ENCODE measurements around the gene ABCD4. TPM values are rescaled to one million over a fixed set of nuclear protein-coding genes. Genes with fewer than 3 reads are reported as not detected.
"Not testable (repeated sequence)": the region's sequence is repeated elsewhere in the genome, so short reads cannot be mapped to it uniquely, and the experiment has no call there.

The ABCD4 gene
- total RNA-seq, 1 donor, result 28.2 TPM

DNA sequence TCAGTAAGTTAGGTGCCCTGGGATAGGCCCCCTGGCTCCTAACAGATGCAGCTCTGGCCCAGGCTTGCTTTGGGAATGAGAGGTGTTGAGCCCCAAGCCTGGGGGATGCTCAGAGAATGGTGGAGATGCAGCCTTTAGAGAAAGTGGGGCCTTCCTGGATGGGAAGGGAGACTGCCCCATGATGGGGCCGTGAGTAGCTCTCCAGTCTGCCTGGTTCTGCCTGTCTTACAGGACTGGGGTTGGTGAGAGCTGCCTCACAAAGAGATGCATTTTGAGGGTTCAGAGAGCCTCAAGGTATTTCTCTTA lies 45.0 kb upstream of the ABCD4 start:
- no peak for DNase-seq (ENCODE audit: low read depth)
- TF ChIP-seq, protein P1, sequence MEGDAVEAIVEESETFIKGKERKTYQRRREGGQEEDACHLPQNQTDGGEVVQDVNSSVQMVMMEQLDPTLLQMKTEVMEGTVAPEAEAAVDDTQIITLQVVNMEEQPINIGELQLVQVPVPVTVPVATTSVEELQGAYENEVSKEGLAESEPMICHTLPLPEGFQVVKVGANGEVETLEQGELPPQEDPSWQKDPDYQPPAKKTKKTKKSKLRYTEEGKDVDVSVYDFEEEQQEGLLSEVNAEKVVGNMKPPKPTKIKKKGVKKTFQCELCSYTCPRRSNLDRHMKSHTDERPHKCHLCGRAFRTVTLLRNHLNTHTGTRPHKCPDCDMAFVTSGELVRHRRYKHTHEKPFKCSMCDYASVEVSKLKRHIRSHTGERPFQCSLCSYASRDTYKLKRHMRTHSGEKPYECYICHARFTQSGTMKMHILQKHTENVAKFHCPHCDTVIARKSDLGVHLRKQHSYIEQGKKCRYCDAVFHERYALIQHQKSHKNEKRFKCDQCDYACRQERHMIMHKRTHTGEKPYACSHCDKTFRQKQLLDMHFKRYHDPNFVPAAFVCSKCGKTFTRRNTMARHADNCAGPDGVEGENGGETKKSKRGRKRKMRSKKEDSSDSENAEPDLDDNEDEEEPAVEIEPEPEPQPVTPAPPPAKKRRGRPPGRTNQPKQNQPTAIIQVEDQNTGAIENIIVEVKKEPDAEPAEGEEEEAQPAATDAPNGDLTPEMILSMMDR (IDR thresholded peaks at IDR 0.05; ENCODE audit: insufficient read depth, low read length), result no peak
- no peak overlapping the region for H3K4me3 ChIP-seq (ENCODE audit: low read depth, low read length)

DNA sequence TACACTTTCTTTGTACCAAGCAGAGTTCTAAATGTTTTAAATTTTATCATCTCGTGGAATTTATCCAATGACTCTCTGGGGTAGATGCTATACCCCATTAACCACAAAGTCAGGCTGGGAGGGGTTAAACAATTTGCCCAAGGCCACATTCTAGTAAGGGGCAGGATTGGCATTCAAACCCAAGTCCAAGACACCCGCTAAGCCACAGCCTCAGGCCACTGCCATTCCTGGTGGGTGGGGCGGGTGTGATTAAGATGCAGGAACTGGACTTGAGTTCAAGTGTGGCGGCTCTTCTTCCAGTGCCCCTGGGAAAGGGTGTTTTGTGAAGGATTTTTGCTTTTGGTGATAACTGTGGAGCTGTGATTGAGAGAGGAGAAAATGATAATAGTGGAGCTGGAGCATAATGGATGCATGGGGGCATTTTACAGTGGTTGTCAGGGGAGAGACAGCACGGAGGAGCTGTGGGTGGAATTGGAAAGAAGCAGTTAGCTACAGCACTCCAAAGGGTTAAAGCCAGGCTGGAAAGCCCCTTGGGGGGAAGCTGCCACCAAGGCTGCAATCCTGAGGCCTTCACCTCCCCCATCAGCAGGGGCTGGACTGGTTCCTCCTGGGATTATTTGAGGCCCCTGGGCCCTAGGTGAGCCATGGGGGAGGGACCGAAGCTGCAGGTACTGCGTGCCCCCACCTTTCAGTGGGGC lies 44.5 kb upstream of the ABCD4 start:
- no peak overlapping the region for H3K4me3 ChIP-seq (ENCODE audit: low read depth, low read length)
- TF ChIP-seq, protein P1 (IDR thresholded peaks at IDR 0.05; ENCODE audit: insufficient read depth, low read length), result no peak
- DNase-seq (ENCODE audit: low read depth), result no peak

DNA sequence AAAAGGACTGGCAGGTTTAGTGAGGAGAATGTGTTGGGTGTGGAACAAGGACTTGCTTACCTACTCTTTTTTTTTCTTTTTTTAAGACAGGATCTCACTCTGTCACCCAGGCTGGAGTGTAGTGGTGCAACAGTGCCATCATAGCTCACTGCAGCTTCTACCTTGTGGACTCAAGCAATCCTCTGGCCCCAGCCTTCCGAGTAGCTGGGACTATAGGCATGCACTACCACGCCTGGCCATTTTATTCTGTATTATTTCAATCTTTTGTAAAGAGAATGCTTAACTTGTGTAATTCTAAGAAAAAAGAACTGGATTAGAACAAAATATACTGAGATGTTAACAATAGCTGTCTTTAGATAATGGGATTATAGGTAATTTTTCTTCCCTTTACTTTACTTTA lies 43.6 kb upstream of the ABCD4 start:
- no peak overlapping the region for H3K4me3 ChIP-seq (ENCODE audit: low read depth, low read length)
- TF ChIP-seq, protein P1 (IDR thresholded peaks at IDR 0.05; ENCODE audit: insufficient read depth, low read length), result no peak
- no peak for DNase-seq (ENCODE audit: low read depth)

DNA sequence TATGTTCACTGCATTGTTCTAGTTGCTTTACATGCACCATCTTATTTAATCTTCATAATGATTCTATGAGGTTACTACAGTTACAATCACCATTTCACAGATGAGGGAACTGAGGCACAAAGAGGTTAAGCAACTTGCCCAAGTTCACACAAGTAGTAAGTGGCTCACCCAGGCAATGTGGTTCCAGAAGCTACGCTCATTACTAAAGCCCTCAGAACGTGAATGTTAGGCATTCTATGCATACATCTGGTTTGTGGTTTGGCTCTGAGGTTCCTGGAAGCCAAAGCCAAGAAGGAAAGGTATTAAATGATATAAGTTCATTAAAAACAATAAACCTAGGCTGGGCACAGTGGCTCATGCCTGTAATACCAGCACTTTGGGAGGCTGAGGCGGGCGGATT lies 31.2 kb upstream of the ABCD4 start:
- no peak overlapping the region for H3K4me3 ChIP-seq (ENCODE audit: low read depth, low read length)
- TF ChIP-seq, protein P1 (IDR thresholded peaks at IDR 0.05; ENCODE audit: insufficient read depth, low read length), result no peak
- peak; percentile 63 for DNase-seq (ENCODE audit: low read depth)

DNA sequence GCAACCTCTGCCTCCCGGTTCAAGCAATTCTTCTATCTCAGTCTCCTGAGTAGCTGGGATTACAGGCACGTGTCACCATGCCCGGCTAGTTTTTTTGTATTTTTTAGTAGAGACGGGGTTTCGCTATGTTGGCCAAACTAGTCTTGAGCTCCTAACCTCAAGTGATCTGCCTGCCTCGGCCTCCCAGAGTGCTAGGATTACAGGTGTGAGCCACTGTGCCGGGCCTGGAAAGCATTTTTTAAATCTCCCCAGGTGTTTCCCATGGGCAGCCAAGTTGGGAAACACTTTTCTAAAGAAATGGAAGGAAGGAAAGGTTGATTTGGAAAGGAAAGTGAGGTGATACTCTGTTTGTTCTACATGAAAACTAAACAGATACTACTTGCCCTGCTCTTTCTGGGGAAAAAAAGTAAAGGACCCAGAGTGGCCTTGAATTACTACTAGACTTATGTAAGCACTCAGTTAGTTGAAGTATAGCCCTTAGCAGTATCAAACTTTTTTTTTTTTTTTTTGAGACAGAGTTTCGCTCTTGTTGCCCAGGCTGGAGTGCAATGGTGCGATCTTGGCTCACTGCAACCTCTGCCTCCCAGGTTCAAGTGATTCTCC lies 27.3 kb upstream of the ABCD4 start:
- DNase-seq (ENCODE audit: low read depth); H3K4me3 ChIP-seq (ENCODE audit: low read depth, low read length): not testable (repeated sequence)

DNA sequence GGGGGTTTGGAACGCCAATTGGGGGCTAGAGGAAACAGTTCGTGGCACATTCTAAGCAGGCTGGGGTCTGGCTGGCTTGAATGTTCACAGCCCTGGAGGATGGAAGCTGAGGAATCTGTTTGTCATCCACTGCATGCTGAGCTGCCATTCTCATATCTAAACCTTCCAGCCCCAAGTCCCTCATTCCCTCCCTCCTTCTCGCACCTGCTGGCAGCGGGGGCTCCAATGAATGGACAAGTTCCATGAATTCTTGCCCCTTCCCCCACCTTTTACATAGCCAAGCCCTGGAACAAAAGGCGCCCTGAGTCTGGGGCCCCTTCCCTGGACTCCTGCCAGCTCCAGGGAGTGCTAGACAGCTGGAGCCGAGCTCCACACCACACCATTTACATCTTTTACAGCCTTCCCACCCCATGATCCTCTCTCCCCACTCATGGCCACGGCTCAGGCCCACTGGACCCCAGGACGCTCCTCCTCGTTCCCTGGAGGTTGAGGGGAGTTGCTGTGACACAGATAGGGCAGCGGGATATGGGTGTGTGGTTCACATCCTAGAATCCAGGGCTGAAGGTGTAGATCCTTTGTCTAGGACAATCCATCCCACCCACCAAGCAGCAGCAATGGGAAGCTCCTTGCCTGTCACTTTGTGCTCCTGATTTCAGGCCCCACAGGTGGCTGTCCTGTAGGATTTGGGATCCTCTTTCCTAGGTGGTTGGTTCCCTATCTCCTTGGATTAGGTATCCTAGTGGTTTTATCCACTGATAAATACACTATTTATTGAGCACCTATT lies 23.8 kb upstream of the ABCD4 start:
- no peak overlapping the region for H3K4me3 ChIP-seq (ENCODE audit: low read depth, low read length)
- TF ChIP-seq, protein P1 (IDR thresholded peaks at IDR 0.05; ENCODE audit: insufficient read depth, low read length), result no peak
- DNase-seq (ENCODE audit: low read depth), result no peak

DNA sequence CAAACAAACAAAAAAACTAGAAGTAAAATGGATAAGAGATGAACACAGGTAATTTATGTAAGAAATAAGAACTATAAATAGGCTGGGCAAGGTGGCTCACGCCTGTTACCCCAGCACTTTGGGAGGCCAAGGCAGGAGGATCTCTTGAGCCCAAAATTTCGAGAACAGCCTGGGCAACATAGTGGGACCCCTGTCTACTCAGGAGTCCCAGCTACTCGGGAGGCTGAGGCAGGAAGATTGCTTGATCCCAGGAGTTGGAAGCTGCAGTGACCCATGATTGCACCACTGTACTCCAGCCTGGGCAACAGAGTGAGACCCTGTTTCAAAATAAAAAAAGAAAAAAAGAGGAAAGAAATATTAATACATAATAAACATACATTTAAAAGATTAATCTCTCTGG lies 22.7 kb upstream of the ABCD4 start:
- DNase-seq (ENCODE audit: low read depth), result no peak
- TF ChIP-seq, protein P1 (IDR thresholded peaks at IDR 0.05; ENCODE audit: insufficient read depth, low read length), result no peak

More for the DNA sequence above, 22.7 kb upstream of the ABCD4 start:
- no peak overlapping the region for H3K4me3 ChIP-seq (ENCODE audit: low read depth, low read length)
